ENCODE data around the gene LRP5. TPM values are rescaled to one million over a fixed set of nuclear protein-coding genes. Genes with fewer than 3 reads are reported as not detected.

The LRP5 gene
- total RNA-seq, 1 donor from 2014 or later = 38.7 TPM

DNA sequence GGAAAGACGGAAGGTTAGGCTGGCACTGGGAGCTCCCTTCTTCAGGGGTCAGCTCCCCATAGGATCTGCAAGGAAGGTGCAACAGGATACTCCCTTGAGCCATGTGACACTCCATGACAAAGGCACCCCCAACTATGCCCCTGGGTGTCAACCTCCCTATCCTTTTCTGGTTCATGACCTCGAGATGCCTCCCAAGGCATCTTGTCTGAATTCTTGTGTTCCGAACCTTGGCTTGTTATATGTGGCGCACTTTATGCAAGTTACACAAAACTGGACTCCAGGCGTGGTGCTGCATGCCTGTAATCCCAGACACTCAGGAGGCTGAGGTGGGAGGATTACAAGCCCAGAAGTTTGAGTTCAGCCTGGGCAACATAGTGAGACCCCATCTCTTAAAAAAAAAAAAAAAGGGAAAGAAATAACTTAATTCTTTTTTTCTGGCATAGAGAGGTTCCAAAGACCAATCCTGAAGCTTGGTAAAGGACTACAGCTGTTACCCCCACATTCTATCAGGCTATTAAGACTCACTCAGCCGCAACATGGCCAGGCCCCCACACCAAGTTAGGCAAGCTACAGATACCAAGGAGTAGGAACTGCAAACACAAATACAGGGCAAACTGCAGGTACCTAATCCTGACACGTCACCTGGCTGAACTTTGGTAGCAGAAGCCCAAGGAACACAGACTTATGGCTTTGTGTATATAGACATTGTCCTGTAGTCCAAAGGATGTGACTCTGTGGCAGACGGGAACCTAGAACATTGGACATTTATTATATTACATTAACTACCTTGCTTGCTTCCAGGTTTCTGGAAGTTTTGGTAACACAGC, 42.0 kb upstream of the LRP5 start:
- no peak for DNase-seq (ENCODE audit: low spot score)
- H3K4me3 Mint-ChIP-seq (ENCODE audit: unreplicated experiment) = peak overlapping the region; percentile 94
- no peaks in the 10 kb centered on the region for H3K27me3 Mint-ChIP-seq (ENCODE audit: low read depth)
- TF ChIP-seq, protein P1, sequence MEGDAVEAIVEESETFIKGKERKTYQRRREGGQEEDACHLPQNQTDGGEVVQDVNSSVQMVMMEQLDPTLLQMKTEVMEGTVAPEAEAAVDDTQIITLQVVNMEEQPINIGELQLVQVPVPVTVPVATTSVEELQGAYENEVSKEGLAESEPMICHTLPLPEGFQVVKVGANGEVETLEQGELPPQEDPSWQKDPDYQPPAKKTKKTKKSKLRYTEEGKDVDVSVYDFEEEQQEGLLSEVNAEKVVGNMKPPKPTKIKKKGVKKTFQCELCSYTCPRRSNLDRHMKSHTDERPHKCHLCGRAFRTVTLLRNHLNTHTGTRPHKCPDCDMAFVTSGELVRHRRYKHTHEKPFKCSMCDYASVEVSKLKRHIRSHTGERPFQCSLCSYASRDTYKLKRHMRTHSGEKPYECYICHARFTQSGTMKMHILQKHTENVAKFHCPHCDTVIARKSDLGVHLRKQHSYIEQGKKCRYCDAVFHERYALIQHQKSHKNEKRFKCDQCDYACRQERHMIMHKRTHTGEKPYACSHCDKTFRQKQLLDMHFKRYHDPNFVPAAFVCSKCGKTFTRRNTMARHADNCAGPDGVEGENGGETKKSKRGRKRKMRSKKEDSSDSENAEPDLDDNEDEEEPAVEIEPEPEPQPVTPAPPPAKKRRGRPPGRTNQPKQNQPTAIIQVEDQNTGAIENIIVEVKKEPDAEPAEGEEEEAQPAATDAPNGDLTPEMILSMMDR (IDR thresholded peaks at IDR 0.05) = no peak
- H3K36me3 Mint-ChIP-seq (ENCODE audit: low read depth) = peaks cover 9% of the 10 kb centered on the region
- H3K27ac Mint-ChIP-seq (ENCODE audit: unreplicated experiment) = peak overlapping the region; percentile 99
- peaks cover 41% of the 10 kb centered on the region for H3K4me1 Mint-ChIP-seq (ENCODE audit: low read depth)
- no peaks in the 10 kb centered on the region for H3K9me3 Mint-ChIP-seq (ENCODE audit: low read depth)

DNA sequence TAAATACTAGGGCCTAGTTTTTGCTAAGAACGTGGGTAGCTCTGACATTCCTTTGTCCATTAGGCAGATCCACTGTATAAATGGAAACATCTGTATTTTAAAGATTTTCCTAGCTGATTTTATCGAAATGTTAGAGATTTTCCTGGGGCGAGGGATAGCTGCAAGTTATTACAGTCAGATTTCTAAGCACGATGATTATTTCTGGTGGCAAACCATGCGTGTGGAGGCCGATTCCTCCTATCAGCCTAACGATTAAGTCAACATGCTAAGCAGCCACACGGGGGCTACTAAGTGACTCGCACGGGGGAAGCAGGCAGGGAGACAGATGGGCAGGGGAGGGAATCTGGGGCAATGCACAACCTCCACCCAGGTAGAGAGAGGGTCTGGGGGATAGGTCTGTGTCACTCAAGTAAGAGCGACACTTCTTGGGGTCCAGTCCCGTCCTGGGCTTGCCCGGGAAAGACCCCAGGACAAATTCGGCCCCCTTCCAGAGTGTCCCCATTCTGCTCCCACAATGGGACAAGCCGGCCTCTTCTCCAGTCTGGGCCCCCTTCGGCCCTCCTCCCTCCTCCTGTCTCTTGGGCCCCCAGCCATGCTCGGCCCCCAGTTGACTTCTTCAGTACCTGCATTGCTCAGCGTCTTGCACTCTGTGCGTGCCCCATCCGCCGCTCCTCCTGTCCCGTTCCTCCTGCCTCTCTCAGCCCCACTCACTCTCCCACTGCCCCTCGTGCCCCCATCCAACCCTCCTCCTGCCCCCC, 41.2 kb upstream of the LRP5 start:
- Mint-ChIP-seq H3K27ac (ENCODE audit: unreplicated experiment) (peak overlapping the region; percentile 99), H3K4me3 (ENCODE audit: unreplicated experiment) (peak overlapping the region; percentile 94), H3K27me3 (ENCODE audit: low read depth) (no peaks in the 10 kb centered on the region), H3K4me1 (ENCODE audit: low read depth) (peaks cover 41% of the 10 kb centered on the region), H3K9me3 (ENCODE audit: low read depth) (no peaks in the 10 kb centered on the region), H3K36me3 (ENCODE audit: low read depth) (peaks cover 9% of the 10 kb centered on the region)
- TF ChIP-seq, protein P1 (IDR thresholded peaks at IDR 0.05) = peak; percentile 78
- no peak for DNase-seq (ENCODE audit: low spot score)

DNA sequence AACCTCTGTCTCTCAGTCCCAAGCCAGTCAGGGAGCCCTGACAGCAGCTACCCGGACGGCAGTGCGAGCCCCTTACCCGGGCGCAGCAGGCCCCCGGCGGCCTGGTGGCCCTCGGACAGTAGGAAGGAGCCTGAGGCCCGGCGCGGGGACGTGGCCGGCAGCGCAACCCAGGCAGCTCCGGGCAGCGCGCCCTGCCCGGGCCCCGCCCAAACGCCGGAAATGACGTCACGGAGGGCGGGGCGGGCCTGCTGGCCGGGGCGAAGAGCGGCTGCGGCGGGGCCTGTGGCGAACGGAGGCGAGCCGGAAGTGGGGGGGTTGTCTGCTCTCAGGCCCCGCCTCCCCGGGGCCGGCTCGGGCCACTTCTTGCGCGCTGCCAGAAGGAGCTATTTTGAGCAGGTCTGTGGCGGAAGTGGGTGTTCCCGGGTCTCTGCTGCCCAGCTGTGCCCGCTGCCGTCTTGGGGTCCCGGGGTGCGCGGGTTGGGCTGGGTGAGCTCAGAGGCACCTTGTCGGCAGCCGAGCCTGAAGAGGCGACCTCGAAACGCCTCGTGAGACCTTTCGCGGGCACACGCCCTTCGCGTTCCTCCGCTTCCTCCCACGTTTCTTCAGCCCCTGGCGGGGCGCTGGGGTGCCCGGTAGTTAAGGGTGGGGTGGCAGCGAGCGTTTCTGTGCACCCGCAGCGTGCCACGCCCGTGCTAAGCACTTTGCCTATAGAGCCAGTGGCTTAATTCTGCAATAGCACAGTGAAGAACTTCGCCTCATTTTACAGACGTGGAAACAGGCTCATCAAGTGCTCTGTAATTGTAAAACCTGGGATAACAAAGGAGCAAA, 40.4 kb upstream of the LRP5 start, which contains the start of gene C11orf24:
Gene C11orf24, minus strand, starts transcription at position 193 of the 828 bp plus-strand sequence. CDS start 8,206 bp downstream, outside the sequence.
- H3K4me1 Mint-ChIP-seq (ENCODE audit: low read depth) = peaks cover 41% of the 10 kb centered on the region
- DNase-seq (ENCODE audit: low spot score) = peak; percentile 98
- peak within 1 kb of the TSS; percentile 99 for H3K27ac Mint-ChIP-seq (ENCODE audit: unreplicated experiment)
- peaks cover 7% of the 10 kb centered on the region for H3K36me3 Mint-ChIP-seq (ENCODE audit: low read depth)
- H3K27me3 Mint-ChIP-seq (ENCODE audit: low read depth) = no peaks in the 10 kb centered on the region
- TF ChIP-seq, protein P1 (IDR thresholded peaks at IDR 0.05) = peak; percentile 26
- H3K4me3 Mint-ChIP-seq (ENCODE audit: unreplicated experiment) = peak within 1 kb of the TSS; percentile 94
- no peaks in the 10 kb centered on the region for H3K9me3 Mint-ChIP-seq (ENCODE audit: low read depth)

DNA sequence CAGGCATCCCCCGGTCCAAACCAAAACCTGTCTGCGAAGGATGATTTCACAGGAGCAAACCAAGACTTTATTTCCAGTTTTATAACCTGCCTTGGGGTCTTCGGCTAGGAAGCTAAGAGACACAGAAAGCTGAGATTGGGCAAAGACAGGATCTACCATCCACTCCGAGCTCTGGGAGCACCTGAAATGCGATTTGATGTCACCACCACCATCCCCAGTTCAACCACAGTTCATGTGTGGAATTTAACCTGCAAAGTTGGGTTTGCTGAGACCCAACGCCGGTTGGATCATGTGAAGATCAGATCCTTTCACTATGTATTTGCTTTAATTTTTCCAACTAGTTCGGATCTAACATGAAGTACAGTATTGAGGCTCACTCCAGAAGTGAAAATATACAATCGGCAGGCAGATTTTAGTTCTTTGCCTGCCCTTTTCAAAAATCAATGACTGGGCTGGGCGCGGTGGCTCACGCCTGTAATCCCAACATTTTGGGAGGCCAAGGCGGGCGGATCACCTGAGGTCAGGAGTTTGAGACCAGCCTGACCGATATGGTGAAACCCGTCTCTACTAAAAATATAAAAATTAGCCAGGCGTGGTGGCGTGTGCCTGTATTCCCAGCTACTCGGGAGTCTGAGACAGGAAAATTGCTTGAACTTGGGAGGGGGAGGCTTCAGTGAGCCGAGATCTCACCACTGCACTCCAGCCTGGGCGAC, 39.2 kb upstream of the LRP5 start:
- TF ChIP-seq, protein P1 (IDR thresholded peaks at IDR 0.05) = no peak

More for the DNA sequence above, 39.2 kb upstream of the LRP5 start:
- no peak overlapping the region for H3K27ac Mint-ChIP-seq (ENCODE audit: unreplicated experiment)
- DNase-seq (ENCODE audit: low spot score) = no peak
- H3K36me3 Mint-ChIP-seq (ENCODE audit: low read depth) = peaks cover 2% of the 10 kb centered on the region
- peaks cover 38% of the 10 kb centered on the region for H3K4me1 Mint-ChIP-seq (ENCODE audit: low read depth)
- H3K27me3 Mint-ChIP-seq (ENCODE audit: low read depth) = no peaks in the 10 kb centered on the region
- H3K4me3 Mint-ChIP-seq (ENCODE audit: unreplicated experiment) = peak overlapping the region; percentile 94
- no peaks in the 10 kb centered on the region for H3K9me3 Mint-ChIP-seq (ENCODE audit: low read depth)

Data from chondrocyte (in vitro differentiated cells).